GM12878 (cell line): ENCODE results near the gene H1-8. TPM values are rescaled to one million over a fixed set of nuclear protein-coding genes. Genes with fewer than 3 reads are reported as not detected.

Experiments used
- ATAC-seq: fragments of 200-7000 bp; cut with Tn5 transposase; 3 replicates; pipeline ENCODE4 v1.9.1; 2020; ENCODE audit warnings: mild to moderate bottlenecking, moderate library complexity
- BruUV-seq: library from RNA; stranded (reverse); fragments of 400-500 nt; replicated peaks from 2 replicates; lab custom pipeline; 2021; lab: Mats Ljungman, UMichigan
- CTCF ChIA-PET: fragments of 300-600 bp; sonication (Branson Sonifier 250); formaldehyde crosslinking; extraction: SDS; loops from one replicate; lab custom pipeline; 2021; ENCODE audit warnings: inconsistent platforms; lab: Yijun Ruan, JAX
- POLR2A ChIA-PET: fragments of 350-600 bp; formaldehyde crosslinking; extraction: SDS; loops from one replicate; lab custom pipeline; 2021; ENCODE audit warnings: inconsistent platforms; lab: Charles Lee
- RAD21 ChIA-PET: fragments of 300-600 bp; sonication (Branson Sonifier 250); formaldehyde crosslinking; loops from one replicate; lab custom pipeline; 2023; ENCODE audit warnings: antibody characterized with exemption; ENCODE audit not compliant: unreplicated experiment; lab: Charles Lee
- SMC1A ChIA-PET: fragments of 300-600 bp; sonication (Branson Sonifier 250); formaldehyde crosslinking; loops from one replicate; lab custom pipeline; 2023; ENCODE audit not compliant: unreplicated experiment, uncharacterized antibody; lab: Charles Lee
- DNase-seq: peaks from one replicate; pipeline ENCODE4 v3.0.0-alpha.2; 2011; ENCODE audit warnings: low read depth, low spot score
- FAIRE-seq: peaks from 3 replicates; lab custom pipeline; 2011; peaks lifted over from hg19 to GRCh38; lab: Jason Lieb, UNC
- H2AFZ ChIP-seq: 2 replicates; pipeline ENCODE4 v1.6.0; 2011; ENCODE audit warnings: low read depth, low read length, control low read depth; ENCODE audit not compliant: control insufficient read depth
- H3K27ac ChIP-seq: 2 replicates; pipeline ENCODE4 v1.5.1; 2011; ENCODE audit warnings: control low read depth; ENCODE audit not compliant: control insufficient read depth, insufficient read depth
- H3K27me3 ChIP-seq, 2 experiments: replicated peaks in 1 of 2; 2 replicates each; pipeline versions ENCODE4 v1.6.0 to v1.6.1; 2011; ENCODE audit warnings: low read length in 1 of 2; ENCODE audit not compliant: control insufficient read depth in 2 of 2, insufficient read depth in 2 of 2
- H3K36me3 ChIP-seq, 2 experiments: 2 replicates each; pipeline ENCODE4 v1.5.1; 2011; ENCODE audit warnings: low read length in 1 of 2; ENCODE audit not compliant: control insufficient read depth in 2 of 2, insufficient read depth in 2 of 2
- H3K4me1 ChIP-seq: 2 replicates; pipeline ENCODE4 v1.6.1; 2011; ENCODE audit warnings: mild to moderate bottlenecking, low read length, moderate library complexity, mixed read lengths; ENCODE audit not compliant: control insufficient read depth, insufficient read depth
- H3K4me2 ChIP-seq: 2 replicates; pipeline ENCODE4 v1.6.0; 2011; ENCODE audit warnings: control low read depth; ENCODE audit not compliant: control insufficient read depth, insufficient read depth
- H3K4me3 ChIP-seq: fragments of 200-600 bp; sonication (generic); 2 replicates; pipeline ENCODE4 v1.5.1; 2016
- H3K79me2 ChIP-seq: 2 replicates; pipeline ENCODE4 v1.6.0; 2011; ENCODE audit warnings: low read length; ENCODE audit not compliant: control insufficient read depth, insufficient read depth
- H3K9ac ChIP-seq: 2 replicates; pipeline ENCODE4 v1.8.0; 2011; ENCODE audit warnings: low read length, control low read depth, mixed read lengths; ENCODE audit not compliant: control insufficient read depth, insufficient read depth
- H3K9me3 ChIP-seq: replicated peaks from 3 replicates; pipeline ENCODE4 v1.5.1; 2011; ENCODE audit warnings: mild to moderate bottlenecking, low read length; ENCODE audit not compliant: control insufficient read depth, insufficient read depth
- H4K20me1 ChIP-seq: 2 replicates; pipeline ENCODE4 v1.6.0; 2011; ENCODE audit not compliant: control insufficient read depth, insufficient read depth
- ATF3 ChIP-seq: IDR thresholded peaks from 2 replicates; pipeline ENCODE4 v1.6.1; 2011; ENCODE audit warnings: low read depth, mild to moderate bottlenecking, low read length, moderate library complexity, borderline replicate concordance; ENCODE audit errors: extremely low read depth
- BCL11A ChIP-seq: IDR thresholded peaks from 2 replicates; pipeline ENCODE4 v1.6.1; 2011; ENCODE audit warnings: low read depth, low read length
- E4F1 ChIP-seq: fragments of 450-650 bp; IDR thresholded peaks from 2 replicates; pipeline ENCODE4 v1.6.1; 2018; ENCODE audit warnings: borderline replicate concordance, mild to moderate bottlenecking; ENCODE audit not compliant: partially characterized antibody
- EED ChIP-seq: sonication (generic); IDR thresholded peaks from 2 replicates; pipeline ENCODE4 v1.6.1; 2016; ENCODE audit warnings: antibody characterized with exemption, low read depth
- FOS ChIP-seq: IDR thresholded peaks from 3 replicates; pipeline ENCODE4 v1.6.1; 2011; ENCODE audit warnings: borderline replicate concordance; ENCODE audit not compliant: insufficient read length; ENCODE audit errors: extremely low read depth
- IKZF1 ChIP-seq: fragments of 450-650 bp; conservative IDR thresholded peaks from 2 replicates; pipeline ENCODE4 v1.6.1; 2017; ENCODE audit warnings: antibody characterized with exemption, mild to moderate bottlenecking
- IRF4 ChIP-seq: IDR thresholded peaks from 2 replicates; pipeline ENCODE4 v1.6.1; 2011; ENCODE audit warnings: low read depth, low read length
- LARP7 ChIP-seq: fragments of 450-650 bp; IDR thresholded peaks from 2 replicates; pipeline ENCODE4 v1.6.1; 2017; ENCODE audit warnings: mild to moderate bottlenecking
- NBN ChIP-seq: fragments of 450-650 bp; IDR thresholded peaks from 2 replicates; pipeline ENCODE4 v1.6.1; 2016
- NFXL1 ChIP-seq: fragments of 450-650 bp; IDR thresholded peaks from 2 replicates; pipeline ENCODE4 v1.6.1; 2017; ENCODE audit warnings: antibody characterized with exemption, mild to moderate bottlenecking, borderline replicate concordance
- PKNOX1 ChIP-seq: fragments of 450-650 bp; IDR thresholded peaks from 2 replicates; pipeline ENCODE4 v1.6.1; 2016; ENCODE audit warnings: mild to moderate bottlenecking
- PML ChIP-seq: IDR thresholded peaks from 2 replicates; pipeline ENCODE4 v1.6.1; 2012; ENCODE audit warnings: low read length, inconsistent platforms
- SREBF1 ChIP-seq: IDR thresholded peaks from 2 replicates; pipeline ENCODE4 v1.6.1; 2012; ENCODE audit warnings: mild to moderate bottlenecking, low read length
- SRF ChIP-seq, 2 experiments: IDR thresholded peaks; 2 replicates each; pipeline ENCODE4 v1.6.1; 2011; ENCODE audit warnings: low read depth in 2 of 2, low read length in 2 of 2, mild to moderate bottlenecking in 1 of 2, moderate library complexity in 1 of 2
- STAT1 ChIP-seq: fragments of 450-650 bp; conservative IDR thresholded peaks from 2 replicates; pipeline ENCODE4 v1.6.1; 2014; ENCODE audit warnings: antibody characterized with exemption, mild to moderate bottlenecking
- TARDBP ChIP-seq: IDR thresholded peaks from 2 replicates; pipeline ENCODE4 v1.6.1; 2016; ENCODE audit warnings: borderline replicate concordance
- TBL1XR1 ChIP-seq: IDR thresholded peaks from 2 replicates; pipeline ENCODE4 v1.6.1; 2012; ENCODE audit warnings: low read depth, low read length, improper control_type of control experiment
- ZSCAN29 ChIP-seq: fragments of 450-650 bp; IDR thresholded peaks from 2 replicates; pipeline ENCODE4 v1.6.1; 2017; ENCODE audit warnings: mild to moderate bottlenecking, moderate library complexity
- WGBS: methylation state at CpG from one replicate; pipeline ENCODE4 v1.1.6; 2016; ENCODE audit warnings: low lambda C conversion rate; ENCODE audit not compliant: insufficient replicate concordance, insufficient coverage; ENCODE audit errors: missing lambda C conversion rate; 5-methylcytosine and 5-hydroxymethylcytosine counted together
- in situ Hi-C: fragments of 300-500 bp; cut with MboI; formaldehyde crosslinking; loops from 9 replicates; pipeline ENCODE4 v1.14.3; 2018; ENCODE audit warnings: mixed read lengths
- intact Hi-C: fragments of 100-400 bp; cut with micrococcal nuclease; formaldehyde crosslinking; loops from one replicate; pipeline ENCODE4 v1.14.2; 2022; ENCODE audit not compliant: unreplicated experiment
- polyA plus RNA-seq, 11 experiments: library from polyadenylated mRNA; depleted of rRNA in 4 of 11; unstranded in 6 of 11; stranded (reverse) in 5 of 11; fragments of >200 nt; fragmentation: Nextera tagmentation in 4 of 11; fragmentation: Illumina TruSeq in 1 of 11; extraction: Ambion mirVana in 4 of 11; extraction: Trizol in 1 of 11; gene quantifications; 1 replicate in 1 of 11; 2 replicates in 10 of 11; pipeline versions ENCODE4 v1.2.1 to v1.2.3, GENCODE V29; 2011 to 2016; ENCODE audit warnings: inconsistent platforms in 2 of 11, missing spikeins in 2 of 11, low read depth in 1 of 11
- total RNA-seq, 4 experiments: library from RNA; depleted of rRNA in 3 of 4; stranded (reverse); fragments of >200 nt in 3 of 4; fragmentation: Illumina TruSeq in 1 of 4; extraction: Trizol in 1 of 4; gene quantifications; 2 replicates each; pipeline versions ENCODE4 v1.2.1 to v1.2.3, GENCODE V29; 2013 to 2021

H1-8 gene
- total and polyA plus RNA-seq, 10 of the 15 experiments (the other 5 are each of a cell fraction or from before 2014, with no cell fraction given): not detected

DNA sequence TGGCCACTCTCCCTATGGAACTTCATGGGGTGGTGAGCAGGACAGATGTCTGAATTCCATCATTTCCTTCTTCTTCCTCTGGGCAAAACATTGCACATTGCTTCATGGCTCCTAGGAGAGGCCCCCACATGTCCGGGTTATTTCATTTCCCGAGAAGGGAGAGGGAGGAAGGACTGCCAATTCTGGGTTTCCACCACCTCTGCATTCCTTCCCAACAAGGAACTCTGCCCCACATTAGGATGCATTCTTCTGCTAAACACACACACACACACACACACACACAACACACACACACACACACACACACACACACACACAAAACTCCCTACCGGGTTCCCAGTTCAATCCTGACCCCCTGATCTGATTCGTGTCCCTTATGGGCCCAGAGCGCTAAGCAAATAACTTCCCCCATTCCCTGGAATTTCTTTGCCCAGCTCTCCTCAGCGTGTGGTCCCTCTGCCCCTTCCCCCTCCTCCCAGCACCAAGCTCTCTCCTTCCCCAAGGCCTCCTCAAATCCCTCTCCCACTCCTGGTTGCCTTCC, 12.7 kb upstream of the H1-8 start:
- Histone ChIP-seq H3K9me3 (no peaks in the 10 kb centered on the region), H3K4me3 (no peak overlapping the region), H2AFZ (no peak overlapping the region), H3K36me3 (no peaks in the 10 kb centered on the region), H4K20me1 (no peaks in the 10 kb centered on the region), H3K4me1 (peaks cover 12% of the 10 kb centered on the region), H3K27me3 (no peaks in the 10 kb centered on the region), H3K27ac (no peak overlapping the region), H3K79me2 (no peaks in the 10 kb centered on the region), H3K9ac (no peak overlapping the region), H3K4me2 (no peak overlapping the region)
- WGBS: 35% methylated on average over 4 of the region's 6 CpGs
- SMC1A ChIA-PET: no interaction called here
- no TSS peak for BruUV-seq
- CTCF ChIA-PET: no interaction called here
- DNase-seq (no peak), FAIRE-seq (no peak), ATAC-seq (no peak)
- in situ Hi-C loops (no loop called here), intact Hi-C loops (no loop called here)
- RAD21 ChIA-PET: no interaction called here
- TF ChIP-seq NFXL1 (no peak), ZSCAN29 (no peak), SREBF1 (no peak), IKZF1 (no peak), TBL1XR1 (no peak), SRF (IDR thresholded peaks at IDR 0.05; ENCODE audit: low read depth in 2 of 2, low read length in 2 of 2) (no peak), STAT1 (no peak), E4F1 (no peak), IRF4 (no peak), BCL11A (no peak), TARDBP (no peak), ATF3 (no peak), LARP7 (no peak), PKNOX1 (no peak), FOS (no peak), NBN (no peak), EED (no peak), PML (no peak)
- POLR2A ChIA-PET: interaction anchor here (0.8 kb wide), 1 partner anchor 11 kb away, joined by 4 read pairs; no protein-coding TSS in a partner anchor
